Esophagus squamous epithelium (tissue), 4 donors: ENCODE data around the gene SPDYE2.
"Not testable (repeated sequence)": the region's sequence is repeated elsewhere in the genome, so short reads cannot be mapped to it uniquely, and the experiment has no call there.

Experiments
- POLR2A ChIP-seq, 4 donors: fragments of 450-650 bp; IDR thresholded peaks; one replicate each; pipeline ENCODE4 v1.6.1; 2017; ENCODE audit warnings: antibody characterized with exemption in 4 of 4, mild to moderate bottlenecking in 4 of 4, moderate library complexity in 3 of 4
- TF ChIP-seq, protein P1 (sequence below), 6 experiments: fragments of 450-650 bp in 4 of 6; fragments of 200-600 bp in 2 of 6; sonication (generic) in 2 of 6; IDR thresholded peaks; one replicate each; pipeline ENCODE4 v1.5.1; 2016 to 2019; ENCODE audit warnings: antibody characterized with exemption in 6 of 6, mild to moderate bottlenecking in 4 of 6, moderate library complexity in 4 of 6

DNA sequence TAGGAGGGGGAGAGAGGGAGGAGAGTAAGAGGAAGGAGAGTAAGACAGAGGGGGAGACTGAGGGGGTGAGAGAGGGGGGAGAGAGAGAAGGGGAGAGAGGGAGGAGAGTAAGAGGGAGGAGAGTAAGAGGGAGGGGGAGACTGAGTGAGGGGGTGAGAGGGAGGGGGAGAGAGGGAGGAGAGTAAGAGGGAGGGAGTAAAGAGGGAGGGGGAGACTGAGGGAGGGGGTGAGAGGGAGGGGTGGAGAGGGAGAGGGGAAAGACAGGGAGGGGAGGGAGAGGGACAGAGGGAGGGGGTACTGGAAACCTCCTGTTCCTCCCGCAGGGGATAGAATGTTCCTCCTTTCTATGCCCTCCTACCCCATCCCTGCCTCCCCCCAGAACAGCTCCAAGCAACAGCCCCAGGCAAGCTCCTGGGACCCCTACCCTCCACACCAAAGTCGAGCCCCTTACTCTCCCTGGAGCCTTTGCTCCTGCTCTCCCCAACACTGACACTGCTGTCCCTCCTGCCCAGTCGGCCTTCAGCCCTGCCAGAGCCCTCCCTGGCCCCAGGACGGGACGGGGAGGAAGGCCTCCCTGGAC is 38.3 kb upstream of the SPDYE2 start:
- TF ChIP-seq, protein P1, sequence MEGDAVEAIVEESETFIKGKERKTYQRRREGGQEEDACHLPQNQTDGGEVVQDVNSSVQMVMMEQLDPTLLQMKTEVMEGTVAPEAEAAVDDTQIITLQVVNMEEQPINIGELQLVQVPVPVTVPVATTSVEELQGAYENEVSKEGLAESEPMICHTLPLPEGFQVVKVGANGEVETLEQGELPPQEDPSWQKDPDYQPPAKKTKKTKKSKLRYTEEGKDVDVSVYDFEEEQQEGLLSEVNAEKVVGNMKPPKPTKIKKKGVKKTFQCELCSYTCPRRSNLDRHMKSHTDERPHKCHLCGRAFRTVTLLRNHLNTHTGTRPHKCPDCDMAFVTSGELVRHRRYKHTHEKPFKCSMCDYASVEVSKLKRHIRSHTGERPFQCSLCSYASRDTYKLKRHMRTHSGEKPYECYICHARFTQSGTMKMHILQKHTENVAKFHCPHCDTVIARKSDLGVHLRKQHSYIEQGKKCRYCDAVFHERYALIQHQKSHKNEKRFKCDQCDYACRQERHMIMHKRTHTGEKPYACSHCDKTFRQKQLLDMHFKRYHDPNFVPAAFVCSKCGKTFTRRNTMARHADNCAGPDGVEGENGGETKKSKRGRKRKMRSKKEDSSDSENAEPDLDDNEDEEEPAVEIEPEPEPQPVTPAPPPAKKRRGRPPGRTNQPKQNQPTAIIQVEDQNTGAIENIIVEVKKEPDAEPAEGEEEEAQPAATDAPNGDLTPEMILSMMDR (IDR thresholded peaks at IDR 0.05) = not testable (repeated sequence)
- TF ChIP-seq POLR2A (IDR thresholded peaks at IDR 0.05) = not testable (repeated sequence)
